Stimulated activated CD8-positive, alpha-beta memory T cell treated with anti-CD3 and anti-CD28 coated beads, Interleukin-12 subunit alpha, Interleukin-12 subunit beta, amount 100 ng/mL, for 24 hours (primary cell): ENCODE data around the gene SHISA6.

Experiments
- DNase-seq: peaks from one replicate; pipeline ENCODE4 v3.0.0-alpha.2; 2020; ENCODE audit errors: extremely low read depth

SHISA6 gene

DNA sequence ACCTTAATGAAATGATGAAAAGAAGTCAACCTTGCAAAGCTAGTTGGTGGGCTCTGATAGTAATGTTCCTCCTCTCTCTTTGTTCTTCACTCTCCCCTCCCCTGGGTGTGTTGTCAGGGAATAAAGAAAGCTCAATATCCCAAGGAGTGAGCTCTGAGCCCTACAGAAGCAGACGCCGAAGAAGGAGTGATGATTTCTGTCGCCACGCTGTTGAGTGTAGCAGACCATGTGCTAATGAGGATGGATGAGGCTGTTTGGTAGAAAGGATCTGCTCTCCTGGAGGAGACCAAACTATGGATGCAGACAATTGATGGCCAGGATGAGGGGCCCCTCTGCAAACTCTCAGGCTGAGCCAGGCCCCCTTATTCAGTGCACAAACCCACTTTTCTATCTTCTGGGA lies 217.3 kb downstream of the SHISA6 start:
- DNase-seq = no peak

DNA sequence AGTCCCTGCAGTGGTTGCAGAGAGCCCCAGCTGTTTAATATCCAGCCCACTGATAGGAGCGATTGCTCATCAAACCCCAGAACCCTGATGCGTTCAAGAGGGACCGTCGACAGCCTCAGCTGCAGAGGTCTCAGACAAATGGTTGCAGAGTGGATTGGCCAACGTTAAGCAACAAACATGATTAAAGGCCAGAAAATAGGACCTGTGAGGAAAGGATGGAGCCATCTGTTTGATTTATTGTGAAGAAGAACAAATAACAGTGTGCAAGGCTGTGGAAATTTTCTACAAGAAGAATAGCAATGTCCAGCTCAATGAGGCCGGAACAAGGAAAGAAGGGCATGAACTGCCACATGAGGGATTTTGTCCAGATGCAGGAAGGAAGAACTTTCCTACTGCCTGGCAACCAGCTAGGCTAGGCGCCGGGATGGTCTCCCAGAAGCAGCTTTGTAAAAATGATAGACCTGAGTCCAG lies 218.9 kb downstream of the SHISA6 start:
- no peak for DNase-seq

DNA sequence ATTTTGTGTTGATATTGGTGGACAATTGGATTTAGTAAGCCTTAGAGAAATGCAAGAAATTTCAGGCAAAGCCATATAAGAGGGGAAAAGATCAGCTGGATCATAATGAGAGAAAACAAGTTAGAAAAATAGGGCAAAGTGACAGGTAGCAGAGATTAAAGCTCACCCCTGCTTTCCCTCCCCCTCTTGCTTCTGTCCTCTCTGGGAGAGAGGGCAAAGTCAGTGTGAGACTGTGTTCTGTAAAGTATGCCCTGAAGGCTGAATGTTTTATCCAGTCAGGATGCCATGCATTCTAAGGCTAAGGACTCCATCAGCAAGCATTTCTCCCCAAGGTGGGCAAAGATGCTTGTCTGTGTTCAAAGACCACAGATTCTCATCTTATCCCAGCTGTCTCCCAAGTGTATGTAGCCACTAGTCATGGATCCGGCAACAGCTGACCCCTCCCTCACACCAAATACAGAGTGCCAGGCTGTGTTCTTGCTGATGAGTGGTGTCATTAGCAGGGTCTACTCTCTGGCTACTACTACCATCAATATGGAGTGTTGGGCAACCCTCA lies 221.1 kb downstream of the SHISA6 start:
- DNase-seq = no peak

DNA sequence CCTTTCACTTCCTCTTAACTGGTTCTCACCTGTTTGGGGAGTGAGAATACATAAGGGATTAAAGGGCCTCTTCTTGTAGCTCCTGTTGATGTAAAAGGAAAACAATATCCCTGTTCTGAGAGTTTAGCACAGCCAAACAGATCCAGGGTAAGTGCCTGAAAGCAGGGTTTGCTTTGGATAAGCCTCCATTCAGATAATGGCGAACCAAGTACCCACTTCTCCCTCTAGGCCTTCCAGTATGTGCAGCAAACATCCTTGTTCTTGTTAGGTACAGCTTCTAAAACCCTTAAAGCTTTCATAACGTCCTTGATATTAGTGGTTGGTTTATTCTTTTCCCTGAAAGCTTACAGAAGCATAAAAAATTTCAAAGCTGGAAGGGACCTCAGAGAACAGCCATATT lies 226.6 kb downstream of the SHISA6 start:
- no peak for DNase-seq

DNA sequence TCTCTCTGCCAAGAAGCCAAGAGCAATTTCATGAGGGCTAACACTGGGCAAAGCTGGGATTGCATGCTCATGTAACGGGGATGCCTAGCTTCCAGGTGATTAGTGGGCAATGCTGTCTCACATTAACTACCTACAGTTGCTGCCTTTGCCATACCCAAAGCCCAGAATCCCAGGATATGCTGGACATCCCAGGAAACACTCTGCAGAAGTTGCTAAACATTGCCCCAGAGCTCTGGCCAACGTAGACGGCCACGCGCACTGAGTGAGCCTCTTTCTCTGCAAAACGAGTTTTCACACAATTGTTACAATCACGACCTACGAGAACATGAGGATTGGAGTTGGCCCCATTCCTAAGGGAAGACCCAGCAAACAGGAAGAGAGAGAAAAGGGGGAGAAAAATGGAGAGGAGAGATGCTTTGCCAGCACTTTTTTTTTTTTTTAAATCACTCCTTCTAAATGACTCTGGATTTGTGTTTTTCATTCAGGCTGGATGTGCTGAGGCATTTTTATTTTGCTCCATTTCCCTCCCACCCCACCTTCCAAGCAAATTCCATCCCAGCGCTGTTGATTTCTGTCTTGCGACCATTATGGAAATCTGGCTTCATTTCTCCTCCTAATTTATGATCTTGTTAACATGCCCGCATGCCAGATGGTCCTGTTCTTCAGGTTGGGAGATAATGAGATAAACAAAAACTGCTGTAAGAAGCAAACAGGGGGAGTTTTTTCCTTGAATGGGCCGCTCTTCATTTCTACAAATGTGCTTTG lies 244.5 kb downstream of the SHISA6 start:
- no peak for DNase-seq

DNA sequence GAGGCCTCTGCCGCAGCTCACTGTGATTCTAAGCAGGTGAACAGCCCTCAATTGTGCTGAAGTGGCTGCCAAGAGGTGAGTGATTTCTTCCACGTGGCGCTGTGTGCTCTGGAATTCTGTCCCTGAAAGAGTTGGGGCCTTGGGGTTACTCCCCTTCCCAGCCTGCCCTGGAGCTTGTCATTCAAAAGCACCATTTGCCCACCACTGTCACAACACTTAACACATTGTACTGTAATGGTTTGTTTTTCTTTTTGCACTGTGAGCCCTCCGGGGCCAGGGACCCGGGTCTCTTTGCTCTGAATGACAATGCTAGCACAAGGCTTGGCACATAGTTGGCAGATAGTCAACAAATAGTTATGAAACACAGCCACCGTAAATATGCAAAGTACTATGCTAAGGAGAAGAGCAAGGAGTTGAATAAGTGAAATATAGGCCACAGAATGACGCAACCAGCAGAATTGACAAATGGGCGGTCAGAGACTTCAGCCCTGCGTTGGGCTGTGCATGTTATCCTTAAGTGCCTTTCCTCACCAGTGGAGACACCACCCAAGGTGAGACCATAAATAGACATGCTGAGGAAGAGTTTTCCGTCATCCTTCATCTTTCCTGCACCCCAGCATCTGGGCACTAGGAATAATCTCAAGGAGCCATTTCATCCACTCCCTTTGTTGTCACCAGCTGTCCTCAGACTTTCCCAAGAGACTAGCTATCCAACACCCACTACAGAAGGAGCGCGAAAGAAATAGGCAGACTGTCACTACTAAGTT lies 245.3 kb downstream of the SHISA6 start:
- DNase-seq = no peak

DNA sequence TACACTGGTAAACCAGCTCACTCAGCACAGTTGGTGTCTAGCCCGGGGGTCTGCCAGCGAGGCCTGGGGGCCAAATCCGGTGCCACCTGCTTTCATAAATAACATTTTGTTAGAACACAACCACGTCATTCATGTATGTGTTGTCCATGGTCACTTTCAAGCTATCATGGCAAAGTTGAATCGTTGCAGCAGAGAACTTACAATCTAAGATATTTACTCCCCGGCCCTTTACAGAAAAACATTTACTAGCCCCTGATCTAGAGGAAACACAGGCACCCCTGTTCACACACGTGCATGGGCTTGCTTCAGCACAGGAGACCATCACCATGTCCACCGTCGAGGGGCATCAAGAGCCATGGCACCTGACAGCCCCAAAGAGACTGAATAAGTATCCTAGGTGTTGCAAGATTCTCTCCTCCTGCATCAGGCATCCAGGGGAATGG lies 245.9 kb downstream of the SHISA6 start:
- no peak for DNase-seq

DNA sequence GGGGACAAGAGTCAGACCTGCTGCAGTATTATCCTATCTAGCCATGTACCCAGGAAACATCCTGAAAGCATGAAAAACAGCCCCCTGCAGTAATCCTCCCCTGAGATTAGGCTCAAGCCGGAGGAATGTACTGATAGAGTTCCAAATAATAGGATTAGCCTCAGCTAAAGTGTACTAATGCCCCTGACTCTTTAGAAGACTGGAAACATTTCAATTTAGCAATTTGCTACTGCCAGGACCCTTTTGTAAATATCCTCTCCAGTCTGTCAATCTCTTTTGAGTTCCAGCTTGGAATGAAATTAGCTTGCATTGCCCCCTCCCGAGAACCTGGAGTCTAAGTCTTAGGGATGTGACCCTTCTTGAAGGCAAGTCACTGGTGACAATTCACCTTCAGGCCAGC lies 246.5 kb downstream of the SHISA6 start:
- DNase-seq = no peak

DNA sequence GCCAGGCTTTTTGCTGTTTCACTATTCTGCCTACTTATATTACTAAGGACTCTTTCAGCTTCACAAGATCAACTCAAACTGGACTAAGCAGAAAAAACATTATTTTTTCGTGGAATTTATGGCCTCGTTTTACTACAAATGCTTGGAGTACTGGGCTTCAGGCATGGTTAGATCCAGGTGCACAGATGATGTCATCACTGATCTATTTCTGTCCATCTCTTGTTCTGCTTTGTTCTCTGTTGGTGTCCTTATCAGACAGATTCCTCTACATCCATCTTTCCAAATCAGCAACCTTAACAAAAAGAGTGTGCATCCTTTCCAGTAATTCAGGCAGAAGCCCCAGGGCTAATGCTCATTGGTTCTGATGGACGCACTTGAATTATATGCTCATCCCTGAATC lies 247.4 kb downstream of the SHISA6 start:
- DNase-seq = no peak

DNA sequence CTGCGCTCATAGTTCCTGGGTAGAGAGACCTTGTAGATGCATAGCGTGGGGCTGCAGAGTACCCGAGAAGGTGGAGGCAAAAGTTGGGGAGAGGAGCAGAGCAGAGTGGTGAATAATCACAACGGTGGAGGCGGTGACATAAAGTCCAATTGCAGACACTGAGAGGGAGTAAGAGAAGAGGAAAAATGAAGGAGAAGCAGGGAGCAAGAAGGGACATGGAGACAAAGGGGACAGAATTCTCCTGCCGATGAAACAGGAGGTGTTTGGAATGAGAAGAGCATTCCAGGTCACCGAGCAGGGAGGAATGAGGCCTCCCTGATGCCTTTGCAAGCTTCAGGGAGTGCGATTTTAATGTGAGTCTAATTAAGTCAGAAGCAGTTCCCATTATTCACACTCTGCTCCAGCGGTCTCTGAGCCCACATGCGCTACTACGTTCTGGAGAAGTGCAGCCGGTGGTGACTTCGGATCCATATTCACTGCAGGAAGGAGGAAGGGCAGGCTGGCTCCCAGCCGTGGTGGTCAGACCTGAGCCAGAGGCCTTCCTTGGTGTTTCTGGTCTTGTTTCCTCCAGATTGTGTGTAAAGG lies 249.2 kb downstream of the SHISA6 start:
- DNase-seq = no peak

DNA sequence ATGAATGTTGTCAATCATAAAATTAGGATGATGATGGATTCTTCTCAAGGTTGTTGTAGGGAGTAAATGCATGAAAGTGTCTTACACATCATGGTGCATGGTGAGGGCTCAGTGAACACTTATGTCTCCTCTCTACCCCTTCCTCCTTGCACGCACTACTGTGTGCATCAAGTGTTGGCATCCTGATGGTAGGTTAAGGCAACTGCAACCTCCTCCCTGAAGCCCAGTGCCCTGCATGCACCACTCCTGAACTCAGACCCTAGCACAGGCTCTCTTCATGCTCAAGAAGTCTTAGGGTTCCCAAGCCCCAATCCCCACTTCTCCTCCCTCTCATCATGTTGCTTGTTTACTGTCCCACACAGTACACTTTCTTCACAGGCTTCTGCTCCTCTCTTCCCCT lies 251.5 kb downstream of the SHISA6 start:
- DNase-seq = no peak

DNA sequence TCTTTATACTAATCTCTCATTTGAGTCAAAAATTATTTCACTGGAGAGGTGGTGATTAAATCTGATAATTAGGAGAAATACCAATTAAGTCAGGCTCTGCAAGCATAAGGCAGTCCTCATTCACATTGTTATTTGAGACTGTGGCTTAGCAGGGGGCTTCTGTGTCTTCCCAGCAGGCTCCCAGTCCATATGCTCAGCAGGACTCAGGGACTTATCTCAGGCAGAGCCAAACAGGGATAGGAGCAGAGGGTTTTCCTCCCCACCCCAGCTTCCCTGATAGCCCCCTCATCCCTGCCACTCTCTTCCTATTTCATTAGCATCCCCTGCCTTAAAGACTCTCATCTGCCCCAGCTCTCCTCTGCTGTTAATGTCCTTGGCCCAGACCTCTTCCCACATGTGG lies 252.9 kb downstream of the SHISA6 start:
- DNase-seq = no peak

DNA sequence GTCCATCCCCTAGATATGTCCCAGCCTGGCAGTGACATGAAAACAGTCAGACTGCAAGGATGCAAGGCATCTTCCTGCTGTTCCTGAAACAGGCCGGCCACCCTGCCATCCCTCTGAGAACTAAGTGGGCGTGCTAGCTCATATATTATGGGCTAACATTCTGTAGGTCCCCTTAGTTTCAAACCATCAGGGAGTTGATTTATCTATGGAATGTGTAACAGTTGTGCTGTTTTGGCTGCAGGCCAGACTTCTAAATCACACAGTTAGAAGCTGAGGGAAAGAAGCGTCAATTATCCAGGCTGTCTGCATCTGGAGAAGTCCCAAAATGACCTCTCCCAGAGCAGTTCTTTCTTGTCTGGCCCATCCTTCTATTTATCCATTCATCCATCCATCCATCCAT lies 254.6 kb downstream of the SHISA6 start:
- DNase-seq = no peak

DNA sequence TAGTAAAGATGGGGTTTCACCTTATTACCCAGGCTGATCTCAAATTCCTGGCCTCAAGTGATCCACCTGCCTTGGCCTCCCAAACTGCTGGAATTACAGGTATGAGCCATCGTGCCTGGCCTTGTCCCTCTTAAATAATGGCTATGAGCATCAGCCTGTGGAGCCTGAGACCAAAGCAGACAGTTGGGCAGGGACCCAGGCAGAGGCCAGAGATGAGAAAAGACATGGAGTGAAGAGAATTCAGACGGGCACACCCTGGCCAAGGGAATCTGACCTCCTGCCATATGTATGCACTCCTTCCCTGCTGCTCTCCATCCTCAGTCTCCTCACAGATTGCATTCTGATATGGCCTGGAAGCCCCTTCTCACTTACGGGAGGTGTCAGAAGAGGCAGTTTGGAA lies 258.9 kb downstream of the SHISA6 start:
- no peak for DNase-seq

DNA sequence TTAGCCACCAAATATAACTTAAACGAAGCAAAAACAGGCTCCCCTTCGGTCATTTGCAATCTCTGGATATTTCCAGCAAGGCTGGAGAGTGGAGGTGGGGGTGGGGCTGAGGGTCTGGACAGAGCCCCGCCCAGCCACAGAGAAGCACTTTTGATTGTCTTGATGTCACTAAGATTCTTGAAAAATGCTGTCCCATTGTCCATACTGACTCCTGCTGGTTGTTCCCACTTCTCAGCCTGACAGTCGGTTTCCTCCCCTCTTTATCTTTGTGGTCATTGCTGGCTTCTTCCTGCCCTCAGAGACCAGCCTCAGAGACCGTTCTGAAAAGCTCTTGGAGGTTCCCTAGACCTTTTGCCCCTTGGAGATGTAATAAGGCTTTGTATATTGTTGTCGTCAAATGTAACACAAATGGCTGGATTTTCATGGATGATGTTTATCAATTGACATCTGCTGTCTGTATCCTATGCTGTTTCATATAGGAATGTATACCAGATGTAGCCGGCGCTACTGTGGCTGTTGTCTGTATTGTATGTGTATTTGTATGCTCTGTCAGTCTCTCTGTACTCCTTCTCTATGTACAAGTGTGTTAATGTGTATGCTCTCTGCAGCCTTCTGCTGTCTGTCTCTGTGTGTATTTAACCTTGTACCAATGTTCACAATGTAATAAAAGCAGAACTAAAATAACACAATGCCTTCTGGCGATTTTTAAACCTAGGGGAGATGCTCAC lies 262.5 kb downstream of the SHISA6 start:
- DNase-seq = no peak

DNA sequence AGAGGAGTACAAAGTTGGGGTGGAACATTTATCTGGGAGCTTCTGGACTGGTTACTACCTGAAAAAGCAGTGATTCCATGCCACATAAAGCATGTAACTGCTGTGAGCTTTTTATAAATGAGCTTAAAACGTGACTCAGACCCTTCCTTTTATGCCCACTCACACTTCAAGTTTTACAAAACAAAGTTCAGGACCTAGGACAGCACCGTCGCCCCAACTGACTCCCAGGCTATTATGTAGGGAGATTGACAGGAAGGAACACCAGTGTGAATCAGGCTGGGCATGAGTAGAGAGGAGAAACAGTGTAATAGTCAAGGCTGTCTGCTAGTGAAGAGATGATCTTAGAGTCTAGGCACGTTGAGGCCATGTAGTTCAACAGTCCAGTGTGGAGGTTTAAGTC lies 265.6 kb downstream of the SHISA6 start:
- DNase-seq = no peak

DNA sequence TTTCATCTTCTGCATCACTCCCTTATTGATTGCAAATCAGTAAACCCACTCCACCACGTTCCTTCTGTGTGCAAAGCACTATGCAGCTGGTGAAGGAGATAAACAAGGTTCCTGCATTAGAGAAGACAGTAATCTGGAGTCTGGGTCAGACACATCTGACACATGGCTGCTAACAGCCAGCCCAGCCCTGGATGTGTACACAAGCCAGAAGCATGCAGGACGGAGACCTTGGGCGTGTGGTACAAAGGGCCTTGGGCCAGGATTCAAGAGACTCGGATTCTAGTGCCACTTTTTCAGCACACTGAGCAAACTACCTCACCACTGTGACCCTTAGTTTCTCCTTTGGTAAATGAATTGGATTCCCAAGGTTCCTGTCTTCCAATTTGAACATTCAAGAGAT lies 270.7 kb downstream of the SHISA6 start:
- no peak for DNase-seq

DNA sequence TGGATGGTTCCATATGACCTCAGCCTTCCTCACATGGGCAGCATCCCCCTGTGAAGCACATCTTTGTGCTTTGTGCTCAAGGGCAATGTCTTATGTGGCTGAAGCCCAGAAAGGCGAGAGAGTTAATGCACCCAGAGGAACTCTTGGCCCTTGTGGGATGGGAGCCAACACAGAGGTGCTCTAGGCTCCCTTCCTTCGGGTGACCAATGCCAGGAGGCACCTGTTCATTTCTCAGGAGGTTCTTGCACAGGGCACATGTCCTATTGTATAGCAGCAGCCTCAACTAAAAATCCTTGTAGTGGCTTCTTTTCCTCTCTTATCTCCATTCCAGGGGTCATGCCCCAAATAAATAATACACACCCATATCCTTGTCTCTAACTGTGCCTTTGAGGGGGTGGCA lies 273.6 kb downstream of the SHISA6 start:
- DNase-seq = no peak

DNA sequence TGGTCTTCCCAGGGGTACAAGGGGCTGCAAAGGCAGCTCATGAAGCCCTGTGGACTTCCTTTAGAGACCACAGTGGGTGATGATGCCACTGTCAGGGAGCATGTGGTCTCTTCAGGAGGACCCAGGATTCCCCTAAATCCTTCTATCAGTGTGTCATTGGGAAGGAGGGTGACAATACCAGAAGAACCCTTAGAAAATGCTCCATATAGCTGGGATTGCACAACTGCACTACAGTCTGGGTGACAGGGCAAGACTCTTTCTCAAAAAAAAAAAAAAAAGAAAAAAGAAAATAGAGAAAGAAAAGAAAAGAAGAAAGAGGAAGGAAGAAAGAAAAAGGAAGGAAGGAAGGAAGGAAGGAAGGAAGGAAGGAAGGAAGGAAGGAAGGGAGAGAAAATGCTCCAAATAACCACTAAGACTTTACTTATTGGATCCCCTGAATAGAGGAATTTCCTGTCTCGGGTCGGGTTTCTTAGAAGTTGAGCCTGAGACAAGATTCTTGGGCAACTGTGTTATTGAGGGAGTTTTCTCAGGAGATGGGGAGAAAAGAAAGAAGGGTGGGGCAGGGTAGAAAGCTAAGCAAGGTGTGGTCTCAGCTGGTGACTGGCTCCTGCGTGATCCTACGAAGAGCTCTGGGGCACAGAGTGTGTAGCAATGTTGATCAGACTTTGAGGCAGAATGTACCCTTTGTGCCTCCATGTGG lies 274.1 kb downstream of the SHISA6 start:
- no peak for DNase-seq

DNA sequence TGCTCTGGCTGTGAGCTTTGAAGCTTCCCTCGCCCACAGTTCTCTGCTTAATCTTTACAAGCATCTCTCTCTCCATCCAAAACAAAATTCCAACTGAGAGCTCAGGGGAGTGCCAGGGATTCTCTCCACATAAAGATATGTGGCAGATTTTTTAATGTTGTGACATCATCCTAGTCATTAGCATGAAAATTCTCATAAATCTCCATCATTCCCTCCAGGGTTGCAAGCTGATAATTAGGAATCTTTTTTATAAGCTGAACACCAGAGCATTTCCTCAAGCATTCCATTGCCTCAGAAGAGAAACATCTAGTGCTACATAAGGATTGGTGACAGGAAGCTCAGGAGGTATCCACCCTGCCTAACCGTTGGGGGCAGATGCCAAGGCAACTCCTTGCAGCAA lies 274.9 kb downstream of the SHISA6 start:
- DNase-seq = no peak

DNA sequence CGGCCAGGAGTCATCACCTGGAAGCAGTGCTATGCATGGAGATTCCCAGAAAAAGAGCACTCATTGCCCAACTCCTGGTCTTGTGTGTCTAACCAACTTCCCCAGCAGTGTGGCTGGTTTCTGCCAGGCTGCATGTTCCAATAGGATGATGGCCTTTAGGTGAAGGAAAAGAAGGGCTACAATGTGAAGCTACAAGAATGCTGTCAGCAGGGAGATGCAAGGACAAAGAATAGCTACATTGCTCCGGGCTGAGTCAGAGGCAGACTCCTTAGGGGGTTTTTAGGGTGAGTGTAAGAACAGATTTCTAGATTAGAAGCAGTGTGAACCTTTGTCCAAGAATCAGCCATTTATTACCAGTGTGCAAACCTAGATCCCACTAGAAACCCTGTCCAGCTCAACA lies 294.2 kb downstream of the SHISA6 start:
- no peak for DNase-seq
